A673 (cell line): ENCODE data around the gene RASA2.

ENCODE experiments used
- EZH2 ChIP-seq: fragments of 200-600 bp; sonication (generic); IDR thresholded peaks from 2 replicates; pipeline ENCODE4 v1.6.1; 2017; ENCODE audit warnings: borderline replicate concordance, low read depth, mild to moderate bottlenecking, mixed read lengths, antibody characterized with exemption, low read length; ENCODE audit not compliant: poor library complexity, severe bottlenecking
- TF ChIP-seq, protein P1 (sequence below): fragments of 300-800, 200-600 bp; sonication (generic); conservative IDR thresholded peaks from 2 replicates; pipeline ENCODE4 v1.5.1; 2017; ENCODE audit warnings: low read depth, mild to moderate bottlenecking, antibody characterized with exemption, low read length, moderate library complexity, mixed read lengths

DNA sequence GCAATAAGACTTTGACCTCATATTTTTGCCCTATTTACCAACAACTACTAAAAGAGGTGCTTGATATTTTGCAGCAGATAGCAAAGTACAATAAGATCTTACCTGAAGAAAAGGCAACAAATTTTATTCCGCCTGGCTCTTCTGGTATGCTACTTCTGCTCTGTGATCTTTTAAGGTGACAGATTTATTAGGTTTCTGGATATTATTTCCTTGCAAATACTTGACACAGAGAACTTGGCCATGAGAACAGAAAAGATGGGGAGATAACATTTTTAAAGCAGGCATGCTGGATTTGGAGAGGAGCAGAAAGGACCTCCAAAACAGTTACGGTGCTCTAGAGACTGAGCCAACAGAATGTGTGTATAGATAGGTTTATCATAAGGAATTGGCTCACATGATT, 164.6 kb downstream of the RASA2 start:
- TF ChIP-seq, protein P1, sequence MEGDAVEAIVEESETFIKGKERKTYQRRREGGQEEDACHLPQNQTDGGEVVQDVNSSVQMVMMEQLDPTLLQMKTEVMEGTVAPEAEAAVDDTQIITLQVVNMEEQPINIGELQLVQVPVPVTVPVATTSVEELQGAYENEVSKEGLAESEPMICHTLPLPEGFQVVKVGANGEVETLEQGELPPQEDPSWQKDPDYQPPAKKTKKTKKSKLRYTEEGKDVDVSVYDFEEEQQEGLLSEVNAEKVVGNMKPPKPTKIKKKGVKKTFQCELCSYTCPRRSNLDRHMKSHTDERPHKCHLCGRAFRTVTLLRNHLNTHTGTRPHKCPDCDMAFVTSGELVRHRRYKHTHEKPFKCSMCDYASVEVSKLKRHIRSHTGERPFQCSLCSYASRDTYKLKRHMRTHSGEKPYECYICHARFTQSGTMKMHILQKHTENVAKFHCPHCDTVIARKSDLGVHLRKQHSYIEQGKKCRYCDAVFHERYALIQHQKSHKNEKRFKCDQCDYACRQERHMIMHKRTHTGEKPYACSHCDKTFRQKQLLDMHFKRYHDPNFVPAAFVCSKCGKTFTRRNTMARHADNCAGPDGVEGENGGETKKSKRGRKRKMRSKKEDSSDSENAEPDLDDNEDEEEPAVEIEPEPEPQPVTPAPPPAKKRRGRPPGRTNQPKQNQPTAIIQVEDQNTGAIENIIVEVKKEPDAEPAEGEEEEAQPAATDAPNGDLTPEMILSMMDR, result no peak
- no peak for TF ChIP-seq EZH2
